Effector CD4-positive, alpha-beta T cell (primary cell): ENCODE measurements around the gene ATXN2.

ENCODE experiments used
- DNase-seq: peaks from one replicate; pipeline ENCODE4 v3.0.0-alpha.2; 2020

Gene ATXN2

GRCh38 chr12:111448846-111449790 is 150.0 kb downstream of the ATXN2 start:
- DNase-seq: no peak

GRCh38 chr12:111448266-111448830 is 150.8 kb downstream of the ATXN2 start:
- no peak for DNase-seq

GRCh38 chr12:111447571-111448265 is 151.4 kb downstream of the ATXN2 start:
- no peak for DNase-seq

- no peak for DNase-seq
These were observed 152.2 kb downstream of the ATXN2 start for GRCh38 chr12:111446631-111447570.

GRCh38 chr12:111445726-111446581 is 153.2 kb downstream of the ATXN2 start:
- DNase-seq: no peak

- peak; percentile 70 for DNase-seq
These were observed 154.0 kb downstream of the ATXN2 start for GRCh38 chr12:111444925-111445725.

- DNase-seq: no peak
These were observed 154.7 kb downstream of the ATXN2 start for GRCh38 chr12:111444314-111444924.

- no peak for DNase-seq
These were observed 155.5 kb downstream of the ATXN2 start for GRCh38 chr12:111443586-111443985.

- DNase-seq: no peak
These were observed 156.0 kb downstream of the ATXN2 start for GRCh38 chr12:111443086-111443485.

- no peak for DNase-seq
These were observed 156.6 kb downstream of the ATXN2 start for GRCh38 chr12:111442301-111443045.

GRCh38 chr12:111441107-111441928 is 157.8 kb downstream of the ATXN2 start:
- no peak for DNase-seq

- no peak for DNase-seq
These were observed 158.5 kb downstream of the ATXN2 start for GRCh38 chr12:111440631-111441030.

- DNase-seq: no peak
These were observed 159.0 kb downstream of the ATXN2 start for GRCh38 chr12:111440152-111440551.

- no peak for DNase-seq
These were observed 159.4 kb downstream of the ATXN2 start for GRCh38 chr12:111439657-111440151.

GRCh38 chr12:111438481-111438880 is 160.6 kb downstream of the ATXN2 start:
- peak; percentile 61 for DNase-seq

GRCh38 chr12:111437816-111438454 is 161.2 kb downstream of the ATXN2 start:
- no peak for DNase-seq

- DNase-seq: no peak
These were observed 162.3 kb downstream of the ATXN2 start for GRCh38 chr12:111436811-111437210.

GRCh38 chr12:111436266-111436665 is 162.8 kb downstream of the ATXN2 start:
- no peak for DNase-seq
